ENCODE data around the gene MYH7B. TPM values are rescaled to one million over a fixed set of nuclear protein-coding genes. Genes with fewer than 3 reads are reported as not detected.

The MYH7B gene
- total RNA-seq, 1 experiment from 2014 or later: 0.22 TPM

- Histone ChIP-seq H3K79me1 (ENCODE audit: insufficient read depth, low read depth, low read length, poor library complexity, severe bottlenecking) (no peaks in the 10 kb centered on the region), H3K27ac (ENCODE audit: insufficient read length, low read depth, low read length) (no peak overlapping the region), H3K23me2 (ENCODE audit: insufficient read length, low read depth, low read length, poor library complexity, severe bottlenecking) (peaks cover 5% of the 10 kb centered on the region), H3K14ac (ENCODE audit: insufficient read depth, low read length) (no peak overlapping the region), H2AK5ac (ENCODE audit: insufficient read length, low read length) (no peak overlapping the region), H3K4ac (ENCODE audit: low read depth, low read length) (no peak overlapping the region), H3K18ac (ENCODE audit: insufficient read length, low read depth, low read length) (no peak overlapping the region), H2AFZ (ENCODE audit: low read length) (no peak overlapping the region), H3K9me3 (ENCODE audit: control insufficient read depth, low read depth, low read length) (no peaks in the 10 kb centered on the region), H4K8ac (replicated peaks; ENCODE audit: insufficient read length, low read depth, low read length) (no peak overlapping the region), H4K5ac (ENCODE audit: insufficient read length, low read depth, low read length) (no peak overlapping the region), H2BK20ac (ENCODE audit: low read depth, low read length, poor library complexity, severe bottlenecking) (no peak overlapping the region), H3K4me2 (ENCODE audit: insufficient read depth, insufficient read length, low read length) (no peak overlapping the region), H3K4me1 (ENCODE audit: insufficient read depth, low read length) (no peaks in the 10 kb centered on the region), H2BK12ac (ENCODE audit: insufficient read length, low read depth, low read length) (no peak overlapping the region), H2BK120ac (ENCODE audit: low read depth, low read length, poor library complexity, severe bottlenecking) (no peak overlapping the region), H3K9ac (ENCODE audit: extremely low read depth, insufficient read length, low read length) (no peak overlapping the region), H3K56ac (ENCODE audit: insufficient read length, low read depth, low read length) (no peak overlapping the region), H4K91ac (ENCODE audit: insufficient read length, low read depth, low read length) (no peak overlapping the region), H3K27me3 (ENCODE audit: insufficient read depth, low read length) (no peaks in the 10 kb centered on the region), H2BK5ac (ENCODE audit: insufficient read length, low read length) (no peak overlapping the region), H3K79me2 (ENCODE audit: insufficient read depth, low read length) (no peaks in the 10 kb centered on the region), H3K23ac (ENCODE audit: insufficient read length, low read depth, low read length) (no peak overlapping the region), H3T11ph (ENCODE audit: low read length) (no peak overlapping the region), H4K20me1 (ENCODE audit: control insufficient read depth, insufficient read depth, insufficient read length) (no peaks in the 10 kb centered on the region), H2BK15ac (ENCODE audit: low read depth, low read length) (no peak overlapping the region)
- WGBS (ENCODE audit: extremely low coverage, insufficient read length, low lambda C conversion rate): no CpG with 5 or more reads among the region's 5 CpGs
- H3K9me3 Mint-ChIP-seq: no peaks in the 10 kb centered on the region; a peak in 1 of 5 replicates
- peak overlapping the region in 1 of 3 experiments; percentile 74; a peak in 1 of 7 replicates for H3K27ac Mint-ChIP-seq
- H3K4me3 Mint-ChIP-seq: no peak overlapping the region; a peak in 1 of 5 replicates
- H3K36me3 Mint-ChIP-seq (ENCODE audit: insufficient read depth in 1 of 3, low read depth in 3 of 3): peaks cover 0 to 12% (median 5%) of the 10 kb centered on the region in 3 experiments; a peak in 4 of 7 replicates
- no peak for DNase-seq
- H3K27me3 Mint-ChIP-seq (ENCODE audit: low read depth): no peaks in the 10 kb centered on the region; the same call in none of the 2 replicates
- H3K4me1 Mint-ChIP-seq: peaks cover 36 to 45% of the 10 kb centered on the region in 2 experiments
- TF ChIP-seq CTCF (conservative IDR thresholded peaks at IDR 0.05): no peak
Measured at GRCh38 chr20:34952671-34953070, 3.0 kb upstream of the MYH7B start.
